H1 (cell line): ENCODE measurements around the gene SEC23IP.

ENCODE experiments used
- CHD7 ChIP-seq: fragments of 300-600 bp; sonication (generic); IDR thresholded peaks from 2 replicates; pipeline ENCODE4 v1.7.1; 2012; ENCODE audit warnings: low read length, moderate library complexity, mild to moderate bottlenecking, inconsistent platforms; ENCODE audit not compliant: insufficient replicate concordance
- CTCF ChIP-seq, 3 experiments: IDR thresholded peaks; 1 replicate in 2 of 3; 2 replicates in 1 of 3; pipeline versions ENCODE4 v1.5.1 to v1.6.1; 2011; ENCODE audit warnings: low read length in 3 of 3, mild to moderate bottlenecking in 3 of 3, inconsistent platforms in 2 of 3, low read depth in 1 of 3, moderate library complexity in 1 of 3; ENCODE audit not compliant: insufficient read depth in 1 of 3; ENCODE audit errors: control extremely low read depth in 1 of 3
- EGR1 ChIP-seq: IDR thresholded peaks from 2 replicates; pipeline ENCODE4 v1.6.1; 2011; ENCODE audit warnings: low read depth, low read length, borderline replicate concordance
- EP300 ChIP-seq, 2 experiments: IDR thresholded peaks; 1 replicate in 1 of 2; 2 replicates in 1 of 2; pipeline ENCODE4 v1.6.1; 2011 to 2012; ENCODE audit warnings: low read depth in 2 of 2, low read length in 2 of 2, mild to moderate bottlenecking in 2 of 2, borderline replicate concordance in 1 of 2, inconsistent platforms in 1 of 2, moderate library complexity in 1 of 2
- FOSL1 ChIP-seq: IDR thresholded peaks from 2 replicates; pipeline ENCODE4 v1.6.1; 2011; ENCODE audit warnings: mild to moderate bottlenecking, low read depth, low read length, moderate library complexity; ENCODE audit not compliant: insufficient read depth
- GABPA ChIP-seq: IDR thresholded peaks from 2 replicates; pipeline ENCODE4 v1.6.1; 2011; ENCODE audit warnings: mild to moderate bottlenecking, low read length, moderate library complexity, borderline replicate concordance; ENCODE audit not compliant: insufficient read depth
- NRF1 ChIP-seq: IDR thresholded peaks from 2 replicates; pipeline ENCODE4 v1.6.1; 2011; ENCODE audit warnings: mild to moderate bottlenecking, low read depth, low read length, improper control_type of control experiment
- POLR2A ChIP-seq, 2 experiments: IDR thresholded peaks; 1 replicate in 1 of 2; 2 replicates in 1 of 2; pipeline ENCODE4 v1.6.1; 2011; ENCODE audit warnings: low read depth in 2 of 2, low read length in 2 of 2, mild to moderate bottlenecking in 2 of 2; ENCODE audit errors: control extremely low read depth in 1 of 2
- POLR2AphosphoS5 ChIP-seq: IDR thresholded peaks from 2 replicates; pipeline ENCODE4 v1.6.1; 2011; ENCODE audit warnings: low read depth, low read length
- RAD21 ChIP-seq, 2 experiments: IDR thresholded peaks in 1 of 2; conservative IDR thresholded peaks in 1 of 2; 2 replicates each; pipeline ENCODE4 v1.6.1; 2011; ENCODE audit warnings: low read depth in 2 of 2, low read length in 2 of 2, improper control_type of control experiment in 1 of 2, inconsistent platforms in 1 of 2, mild to moderate bottlenecking in 1 of 2, moderate library complexity in 1 of 2
- RFX5 ChIP-seq: IDR thresholded peaks from 2 replicates; pipeline ENCODE4 v1.6.1; 2011; ENCODE audit warnings: low read depth, low read length, improper control_type of control experiment, borderline replicate concordance
- TBP ChIP-seq: IDR thresholded peaks from 2 replicates; pipeline ENCODE4 v1.6.1; 2011; ENCODE audit warnings: low read depth, low read length, improper control_type of control experiment
- YY1 ChIP-seq: IDR thresholded peaks from 2 replicates; pipeline ENCODE4 v1.6.1; 2011; ENCODE audit warnings: low read depth, mild to moderate bottlenecking, low read length
- ZNF274 ChIP-seq: IDR thresholded peaks from 2 replicates; pipeline ENCODE4 v1.7.0; 2012; ENCODE audit warnings: low read length, borderline replicate concordance; ENCODE audit errors: extremely low read depth

GRCh38 chr10:119962837-119963236 lies 70.3 kb downstream of the SEC23IP start:
- TF ChIP-seq POLR2AphosphoS5 (no peak), CTCF (IDR thresholded peaks at IDR 0.05; ENCODE audit: control extremely low read depth in 1 of 3, insufficient read depth in 1 of 3, low read depth in 1 of 3, low read length in 3 of 3) (no peak), RAD21 (IDR thresholded peaks at IDR 0.05 in 1 of 2, conservative IDR thresholded peaks at IDR 0.05 in 1 of 2; ENCODE audit: low read depth in 2 of 2, low read length in 2 of 2) (no peak), EGR1 (no peak), ZNF274 (no peak), POLR2A (IDR thresholded peaks at IDR 0.05; ENCODE audit: control extremely low read depth in 1 of 2, low read depth in 2 of 2, low read length in 2 of 2) (no peak), RFX5 (no peak), EP300 (IDR thresholded peaks at IDR 0.05; ENCODE audit: borderline replicate concordance in 1 of 2, low read depth in 2 of 2, low read length in 2 of 2) (no peak), GABPA (no peak), NRF1 (no peak), YY1 (no peak), CHD7 (no peak), TBP (no peak), FOSL1 (no peak)
